Measurements from ENCODE around the gene GPR4.

The GPR4 gene

GRCh38 chr19:45589768-45590167, 12.2 kb downstream of the GPR4 start:
- no peak for DNase-seq (ENCODE audit: low read depth)

- DNase-seq (ENCODE audit: low read depth) = no peak
Observed at GRCh38 chr19:45587873-45588272, 14.1 kb downstream of the GPR4 start.

DNA sequence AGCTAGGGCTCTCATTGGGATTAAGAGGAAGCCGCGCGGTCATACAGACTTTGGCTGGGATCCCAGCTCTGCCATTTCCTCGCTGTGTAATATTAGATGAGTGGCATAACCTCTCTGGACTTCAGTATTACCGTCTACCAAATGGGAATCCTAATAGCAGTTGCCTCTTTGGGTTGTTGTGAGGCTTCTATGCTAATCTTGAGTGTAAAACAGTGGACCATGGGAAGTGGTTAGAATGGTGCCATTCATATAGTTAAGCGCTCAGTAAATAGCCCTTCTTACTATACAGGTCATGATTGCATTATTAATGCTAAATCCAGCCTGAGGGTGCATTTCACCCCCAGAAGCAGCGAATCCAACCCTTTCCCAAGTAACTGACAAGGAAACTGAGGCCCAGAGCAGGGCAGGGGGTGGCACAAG, 16.8 kb downstream of the GPR4 start:
- no peak for DNase-seq (ENCODE audit: low read depth)

- DNase-seq (ENCODE audit: low read depth) = peak; percentile 99
Observed at GRCh38 chr19:45584332-45585157, 17.5 kb downstream of the GPR4 start, which contains the start of gene OPA3. Gene OPA3, minus strand, starts transcription at chr19:45584802. Its CDS starts 38 bp downstream, at chr19:45584764.

GRCh38 chr19:45581576-45581975, 20.4 kb downstream of the GPR4 start:
- no peak for DNase-seq (ENCODE audit: low read depth)

GRCh38 chr19:45578861-45579260, 23.2 kb downstream of the GPR4 start:
- DNase-seq (ENCODE audit: low read depth) = no peak

DNA sequence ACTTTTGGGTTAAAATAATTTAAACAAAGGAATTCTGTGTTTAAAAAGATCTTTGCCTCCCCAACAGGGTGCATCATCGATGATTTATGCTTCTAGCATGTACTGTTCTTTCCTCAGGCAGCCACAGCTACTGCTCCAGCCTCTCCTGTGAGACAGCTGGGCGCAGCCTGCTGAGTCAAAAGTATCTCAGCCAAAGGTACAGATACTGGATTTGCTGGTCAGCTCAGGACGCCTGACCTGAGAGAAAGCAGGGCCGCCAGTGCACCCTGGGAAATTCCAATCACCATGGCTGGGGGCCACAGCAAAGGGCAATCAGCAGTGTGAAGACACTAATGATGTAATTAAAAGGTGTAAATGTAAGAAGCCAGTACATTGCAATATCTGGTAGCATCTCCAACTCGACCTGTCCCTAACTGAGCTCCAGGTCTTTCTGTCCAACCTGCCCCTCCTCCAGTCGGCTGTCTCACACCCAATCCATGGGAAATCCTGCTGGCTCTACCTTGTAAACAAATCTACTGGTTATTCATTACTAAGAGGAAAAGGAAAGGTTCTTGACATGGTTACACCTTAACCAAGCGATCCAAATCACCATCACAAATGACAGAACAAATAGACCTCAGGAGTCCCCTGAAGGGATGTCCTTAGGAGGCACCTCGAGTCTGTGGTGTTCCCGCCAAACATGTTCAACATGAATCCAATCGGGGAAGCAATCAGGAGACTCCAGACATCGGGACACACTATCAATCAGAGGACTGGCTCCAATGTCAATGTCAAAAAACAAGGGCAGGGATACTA, 24.7 kb downstream of the GPR4 start:
- DNase-seq (ENCODE audit: low read depth) = no peak

DNA sequence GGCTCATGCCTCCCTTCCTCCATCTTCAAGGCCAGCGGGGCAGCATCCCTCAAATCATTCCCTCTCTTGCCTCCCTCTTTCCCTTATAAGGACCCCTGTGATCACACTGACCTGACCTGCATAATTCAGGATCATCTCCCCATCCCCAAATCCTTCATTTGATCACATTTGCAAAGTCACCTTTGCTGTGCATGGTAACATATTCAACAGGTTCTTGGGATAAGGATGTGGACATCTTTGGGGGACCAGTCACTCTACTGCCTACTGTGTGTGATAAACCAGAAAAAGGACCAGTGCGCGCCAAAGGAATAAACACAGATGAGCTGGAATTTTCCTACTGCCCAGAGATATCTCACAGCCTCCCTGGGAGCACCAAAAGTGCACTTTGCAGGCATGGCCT, 25.3 kb downstream of the GPR4 start:
- DNase-seq (ENCODE audit: low read depth) = no peak

DNA sequence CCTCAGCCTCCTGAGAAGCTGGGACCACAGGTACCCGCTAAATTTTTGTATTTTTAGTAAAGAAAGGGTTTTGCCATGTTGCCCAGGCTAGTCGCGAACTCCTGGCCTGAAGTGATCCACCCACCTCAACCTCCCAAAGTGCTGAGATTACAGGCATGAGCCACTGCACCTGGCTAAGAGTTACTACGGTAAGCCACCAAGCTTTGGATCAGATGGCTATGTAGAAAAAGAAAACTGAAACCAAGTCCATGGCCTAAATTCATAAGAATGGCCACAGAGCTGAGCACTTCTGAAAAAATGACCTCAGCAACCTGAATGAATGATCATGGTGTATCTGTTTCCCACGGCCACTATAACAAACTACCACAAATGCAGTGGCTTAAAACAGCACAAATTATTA, 26.8 kb downstream of the GPR4 start:
- DNase-seq (ENCODE audit: low read depth) = no peak

- no peak for DNase-seq (ENCODE audit: low read depth)
Observed at GRCh38 chr19:45574526-45574925, 27.5 kb downstream of the GPR4 start.

DNA sequence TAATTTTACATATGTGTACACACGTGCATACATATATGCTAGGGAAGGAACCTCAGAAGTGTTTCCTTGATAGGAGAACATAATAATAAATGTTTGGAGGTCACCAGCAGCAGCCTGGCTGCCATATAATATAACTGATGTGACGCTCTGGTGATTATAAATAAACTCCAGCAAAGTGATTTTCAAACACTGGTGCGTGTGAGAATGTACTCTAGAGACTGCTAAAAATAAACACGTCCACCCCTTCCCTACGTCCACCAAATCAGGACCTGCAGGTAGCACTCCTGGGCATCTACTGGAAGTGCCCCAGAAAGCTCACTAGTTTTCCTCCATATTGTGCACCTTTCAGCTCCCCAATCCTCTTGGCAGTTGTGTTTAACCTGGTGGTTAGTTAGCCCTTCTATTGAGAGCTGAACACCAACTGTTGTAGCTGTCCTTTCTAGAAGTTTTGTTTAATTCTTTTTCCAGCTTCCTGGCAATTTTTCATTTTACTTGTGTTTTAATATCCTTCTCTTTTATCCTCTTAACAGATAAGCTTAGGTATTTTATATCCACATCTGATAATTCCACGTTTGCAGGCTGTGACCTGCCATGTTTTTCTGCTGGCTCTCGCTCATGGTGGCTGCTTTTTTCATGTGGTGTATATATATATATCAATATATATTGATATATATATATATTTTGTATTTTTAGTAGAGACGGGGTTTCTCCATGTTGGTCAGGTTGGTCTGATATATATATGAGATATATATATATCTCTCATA, 30.4 kb downstream of the GPR4 start:
- DNase-seq (ENCODE audit: low read depth) = no peak

DNA sequence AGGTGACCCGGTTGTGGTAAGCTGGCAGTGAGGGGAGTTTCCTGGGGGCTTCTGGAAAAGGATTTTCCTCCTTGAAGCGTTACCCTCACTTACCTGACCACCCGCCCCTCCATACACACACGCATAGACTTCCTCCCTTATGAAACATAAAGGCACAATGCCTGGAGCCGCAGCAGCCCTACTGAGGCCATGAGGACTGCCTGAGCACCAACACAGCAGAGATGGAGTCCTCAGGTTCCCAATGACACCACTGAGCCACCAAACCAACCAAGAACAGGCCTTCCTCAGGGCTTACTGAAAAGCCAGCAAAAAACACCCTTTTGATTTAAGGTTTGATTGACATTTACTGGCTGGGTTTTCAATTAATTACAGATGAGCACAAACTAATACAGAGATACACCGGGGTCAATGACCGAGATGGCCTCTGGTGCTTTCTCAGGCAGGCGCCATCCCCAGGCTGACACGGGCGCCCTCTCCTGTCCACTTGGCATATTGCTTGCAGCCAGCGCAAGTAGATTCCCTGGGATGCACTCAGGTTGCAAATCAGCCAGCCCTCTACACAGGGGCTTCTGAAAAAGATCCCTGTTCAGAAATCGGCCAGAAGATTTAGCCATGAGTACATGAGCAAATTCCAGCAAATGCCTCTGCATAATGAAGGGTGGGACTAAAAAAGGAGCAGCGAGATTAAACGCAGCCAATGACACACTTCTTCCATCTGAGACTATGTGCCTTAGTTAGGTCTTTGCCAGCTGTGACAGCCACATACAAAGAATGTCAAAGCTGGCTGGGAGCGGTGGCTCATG, 32.2 kb downstream of the GPR4 start:
- no peak for DNase-seq (ENCODE audit: low read depth)

DNA sequence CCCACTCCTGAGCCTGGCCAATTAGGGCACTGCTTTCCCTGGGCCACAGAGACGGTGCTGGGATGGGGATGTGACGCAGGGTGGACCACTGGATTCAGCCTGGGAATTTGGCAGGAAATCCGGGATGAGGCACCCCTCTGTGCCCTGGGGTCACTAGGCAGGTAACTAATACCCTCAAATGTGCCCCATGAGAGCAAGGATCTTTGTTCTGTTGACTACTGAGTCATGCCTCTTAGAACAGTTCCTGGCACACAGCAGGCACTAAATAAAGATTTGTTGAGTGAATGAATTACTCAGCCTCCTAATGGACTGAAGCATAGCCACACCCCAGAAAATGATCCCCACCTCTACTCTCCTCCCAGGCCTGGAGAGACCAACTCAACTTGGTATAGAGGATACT, 33.3 kb downstream of the GPR4 start:
- DNase-seq (ENCODE audit: low read depth) = no peak

DNA sequence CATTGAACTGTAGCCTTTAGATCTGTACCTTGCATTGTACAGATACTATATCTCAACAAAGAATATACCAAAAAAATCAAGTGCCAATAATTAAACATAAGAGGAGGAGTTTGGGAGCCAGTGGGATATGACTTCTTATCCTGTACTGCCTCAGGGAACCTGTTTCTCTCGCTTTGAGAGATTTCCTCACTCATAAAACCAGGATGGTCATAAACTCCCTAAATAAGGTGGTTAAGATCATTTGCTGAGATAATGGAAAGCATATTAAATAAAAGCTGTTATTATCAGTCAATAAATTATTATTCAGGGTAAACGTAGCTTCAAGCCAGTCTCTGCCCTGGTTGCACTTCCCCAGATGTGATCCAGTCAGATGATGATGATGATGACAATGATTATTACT, 34.4 kb downstream of the GPR4 start:
- DNase-seq (ENCODE audit: low read depth) = no peak

- no peak for DNase-seq (ENCODE audit: low read depth)
Observed at GRCh38 chr19:45564131-45564780, 37.8 kb downstream of the GPR4 start.

GRCh38 chr19:45560686-45561085, 41.3 kb downstream of the GPR4 start:
- no peak for DNase-seq (ENCODE audit: low read depth)

DNA sequence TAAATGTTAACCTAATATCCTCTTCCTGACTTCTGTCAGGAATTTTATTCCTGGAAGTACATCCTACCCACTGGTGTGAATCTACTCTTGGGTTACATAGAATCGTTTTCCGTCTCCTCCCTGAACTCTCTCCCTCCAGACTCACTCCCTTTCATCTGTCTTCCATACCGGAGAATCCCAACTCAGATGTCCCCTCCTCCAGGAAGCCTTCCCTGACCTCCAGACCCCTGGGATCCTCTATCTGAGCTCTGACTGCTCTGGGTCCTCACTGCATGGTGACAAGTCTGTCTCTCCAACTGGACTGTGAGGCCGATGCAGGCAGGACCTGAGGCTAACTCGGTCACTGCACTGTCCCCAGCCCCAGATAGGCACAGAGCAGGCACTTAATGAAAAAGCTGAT, 42.0 kb downstream of the GPR4 start:
- no peak for DNase-seq (ENCODE audit: low read depth)

GRCh38 chr19:45558399-45558878, 43.6 kb downstream of the GPR4 start:
- no peak for DNase-seq (ENCODE audit: low read depth)

GRCh38 chr19:45556835-45557234, 45.2 kb downstream of the GPR4 start:
- no peak for DNase-seq (ENCODE audit: low read depth)

DNA sequence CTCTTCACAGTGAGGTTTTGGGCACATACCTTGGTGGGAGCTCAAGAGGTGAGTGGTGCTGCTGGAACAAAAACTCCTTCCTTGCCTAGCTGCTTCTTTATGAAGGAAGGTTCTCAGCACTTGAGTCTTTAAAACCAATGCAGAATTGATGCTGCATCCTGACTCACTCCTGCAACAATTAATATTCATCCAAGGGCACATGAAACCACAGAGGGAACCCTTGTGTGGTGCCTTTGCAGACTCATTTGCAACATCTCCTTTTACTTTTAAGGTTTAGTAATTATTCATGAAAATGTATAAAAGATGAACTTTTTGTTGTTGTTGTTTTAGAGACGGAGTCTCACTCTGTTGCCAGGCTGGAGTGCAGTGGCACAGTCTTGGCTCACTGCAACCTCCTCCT, 47.5 kb downstream of the GPR4 start:
- DNase-seq (ENCODE audit: low read depth) = no peak

DNA sequence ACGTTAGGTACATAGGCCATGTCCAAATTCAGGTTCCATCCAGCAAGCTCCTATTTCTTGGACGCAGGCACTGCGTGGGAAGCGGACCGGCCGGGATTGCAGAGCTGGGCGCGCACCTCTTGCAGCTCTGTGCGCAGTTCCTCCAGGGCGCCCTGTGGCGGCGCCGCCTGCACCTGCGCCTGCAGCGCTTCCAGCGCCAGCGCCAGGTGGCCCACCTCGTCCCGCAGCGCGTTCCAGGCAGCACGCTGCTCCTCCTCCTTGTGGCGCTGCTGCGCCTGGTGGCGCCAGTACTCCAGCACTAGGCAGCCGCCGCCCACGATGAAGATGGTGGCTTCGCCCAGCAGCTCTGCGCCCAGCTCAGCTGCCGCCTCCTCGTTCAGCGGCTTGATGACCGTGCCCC, 48.5 kb downstream of the GPR4 start:
- DNase-seq (ENCODE audit: low read depth) = no peak
